K562 (cell line): ENCODE results near the gene INPP5D. TPM values are rescaled to one million over a fixed set of nuclear protein-coding genes. Genes with fewer than 3 reads are reported as not detected.

Source experiments
- ATAC-seq: fragments of 200-7000 bp; cut with Tn5 transposase; 3 replicates; pipeline ENCODE4 v1.9.1; 2020; ENCODE audit warnings: moderate library complexity
- BruUV-seq: library from RNA; stranded (reverse); fragments of 400-500 nt; replicated peaks from 2 replicates; lab custom pipeline; 2021; lab: Mats Ljungman, UMichigan
- CTCF ChIA-PET: fragments of 300-600 bp; formaldehyde crosslinking; extraction: SDS; loops from one replicate; lab custom pipeline; 2021; ENCODE audit warnings: low intra/inter-chr PET ratio; lab: Yijun Ruan, JAX
- POLR2A ChIA-PET: fragments of 300-600, 350-650 bp; sonication (Branson Sonifier 250); formaldehyde crosslinking; extraction: SDS; loops from one replicate; lab custom pipeline; 2021; ENCODE audit warnings: antibody characterized with exemption, inconsistent platforms; lab: Yijun Ruan, JAX
- DNase-seq, 4 experiments: peaks; one replicate each; pipeline versions ENCODE4 v3.0.0 to v3.0.0-alpha.2; 2011 to 2018; ENCODE audit warnings: low spot score in 3 of 4, mixed read lengths in 3 of 4; ENCODE audit errors: extremely low read depth in 1 of 4
- FAIRE-seq: peaks from 2 replicates; lab custom pipeline; 2011; peaks lifted over from hg19 to GRCh38; lab: Jason Lieb, UNC
- H2AFZ ChIP-seq: 2 replicates; pipeline ENCODE4 v1.6.0; 2011; ENCODE audit warnings: low read depth, low read length, control low read depth, inconsistent platforms
- H3K27ac ChIP-seq: fragments of 200-600 bp; 3 replicates; pipeline ENCODE4 v1.8.0; 2011; ENCODE audit warnings: low read depth, mild to moderate bottlenecking, control low read depth, inconsistent platforms, low read length, moderate library complexity, mixed read lengths; ENCODE audit errors: extremely low read depth
- H3K27me3 ChIP-seq, 2 experiments: fragments of 300-600 bp in 1 of 2; 2 replicates in 1 of 2; 3 replicates in 1 of 2; pipeline versions ENCODE4 v1.6.0 to v1.8.0; 2011; ENCODE audit warnings: inconsistent platforms in 2 of 2, low read length in 2 of 2, mild to moderate bottlenecking in 1 of 2, mixed read lengths in 1 of 2, moderate library complexity in 1 of 2; ENCODE audit not compliant: control insufficient read depth in 2 of 2, insufficient read depth in 2 of 2
- H3K36me3 ChIP-seq: fragments of 300-600 bp; 3 replicates; pipeline ENCODE4 v1.8.0; 2011; ENCODE audit warnings: mild to moderate bottlenecking, low read length, inconsistent platforms; ENCODE audit not compliant: control insufficient read depth, insufficient read depth
- H3K4me1 ChIP-seq, 2 experiments: fragments of 200-600 bp in 1 of 2; replicated peaks in 1 of 2; 2 replicates in 1 of 2; 3 replicates in 1 of 2; pipeline versions ENCODE4 v1.5.1 to v1.8.0; 2011; ENCODE audit warnings: inconsistent platforms in 2 of 2, low read length in 2 of 2, mild to moderate bottlenecking in 1 of 2, mixed read lengths in 1 of 2, moderate library complexity in 1 of 2; ENCODE audit not compliant: control insufficient read depth in 2 of 2, insufficient read depth in 2 of 2
- H3K4me2 ChIP-seq: 2 replicates; pipeline ENCODE4 v1.6.1; 2011; ENCODE audit warnings: low read length, control low read depth, inconsistent platforms, mixed read lengths; ENCODE audit not compliant: insufficient read depth
- H3K4me3 ChIP-seq: fragments of 200-600 bp; sonication (generic), shearing (Covaris generic); 2 replicates; pipeline ENCODE4 v1.5.1; 2016; ENCODE audit warnings: control low read depth, inconsistent platforms
- H3K79me2 ChIP-seq: fragments of 200-600 bp; 3 replicates; pipeline ENCODE4 v1.8.0; 2011; ENCODE audit warnings: low read length, inconsistent platforms; ENCODE audit not compliant: control insufficient read depth, insufficient read depth
- H3K9ac ChIP-seq, 2 experiments: 2 replicates each; pipeline versions ENCODE4 v1.6.0 to v1.6.1; 2011; ENCODE audit warnings: low read depth in 2 of 2, low read length in 2 of 2, control low read depth in 1 of 2, inconsistent platforms in 1 of 2, mild to moderate bottlenecking in 1 of 2, mixed read lengths in 1 of 2; ENCODE audit not compliant: insufficient read depth in 1 of 2
- H3K9me1 ChIP-seq: one replicate; pipeline ENCODE4 v1.6.0; 2011; ENCODE audit warnings: inconsistent platforms, mild to moderate bottlenecking, low read length, moderate library complexity; ENCODE audit not compliant: control insufficient read depth, insufficient read depth
- H3K9me3 ChIP-seq: replicated peaks from 2 replicates; pipeline ENCODE4 v1.5.1; 2011; ENCODE audit warnings: low read depth, low read length, inconsistent platforms; ENCODE audit not compliant: control insufficient read depth, insufficient read depth
- H4K20me1 ChIP-seq: replicated peaks from 2 replicates; pipeline ENCODE4 v1.6.1; 2011; ENCODE audit warnings: low read length, inconsistent platforms, mixed read lengths; ENCODE audit not compliant: control insufficient read depth, insufficient read depth
- ARNT ChIP-seq, 2 experiments: fragments of 450-650 bp; IDR thresholded peaks; 2 replicates each; pipeline ENCODE4 v1.6.1; 2016; ENCODE audit warnings: mild to moderate bottlenecking in 1 of 2
- ATF6 ChIP-seq: sonication (generic); formaldehyde crosslinking; IDR thresholded peaks from 2 replicates; pipeline ENCODE4 v1.4.0; 2020; ENCODE audit warnings: mild to moderate bottlenecking, missing genetic modification reagents
- ATF7 ChIP-seq: fragments of 450-650 bp; IDR thresholded peaks from 2 replicates; pipeline ENCODE4 v1.7.1; 2014; ENCODE audit warnings: mild to moderate bottlenecking, moderate library complexity
- CBX3 ChIP-seq, 2 experiments: IDR thresholded peaks; 1 replicate in 1 of 2; 2 replicates in 1 of 2; pipeline ENCODE4 v1.6.1; 2012; ENCODE audit warnings: inconsistent platforms in 2 of 2, low read length in 2 of 2, borderline replicate concordance in 1 of 2, control low read depth in 1 of 2
- CBX8 ChIP-seq: fragments of 200-600 bp; sonication (generic); IDR thresholded peaks from 2 replicates; pipeline ENCODE4 v1.6.1; 2012; ENCODE audit warnings: borderline replicate concordance, mixed run types, low read depth, mild to moderate bottlenecking, moderate library complexity, mixed read lengths, low read length, control low read depth, inconsistent platforms; ENCODE audit not compliant: poor library complexity, severe bottlenecking; ENCODE audit errors: extremely low read depth
- EGR1 ChIP-seq: fragments of 450-650 bp; conservative IDR thresholded peaks from 2 replicates; pipeline ENCODE4 v1.6.1; 2017; ENCODE audit warnings: mild to moderate bottlenecking
- ETV1 ChIP-seq: fragments of 450-650 bp; conservative IDR thresholded peaks from 2 replicates; pipeline ENCODE4 v1.6.1; 2016; ENCODE audit warnings: missing genetic modification characterization, control low read depth, low read depth, missing compliant biosample characterization
- HNRNPH1 ChIP-seq: fragments of 200-400 bp; formaldehyde crosslinking; optimal IDR thresholded peaks from 2 replicates; pipeline ENCODE3; 2017; ENCODE audit warnings: low read depth, mild to moderate bottlenecking, low read length, moderate library complexity
- PATZ1 ChIP-seq: fragments of 250-450 bp; sonication (Bioruptor Pico); IDR thresholded peaks from 2 replicates; pipeline ENCODE4 v1.5.0; 2020; ENCODE audit warnings: mild to moderate bottlenecking, borderline replicate concordance
- THRB ChIP-seq: fragments of 450-650 bp; formaldehyde crosslinking; conservative IDR thresholded peaks from 2 replicates; pipeline ENCODE4 v1.4.0; 2022; ENCODE audit warnings: mild to moderate bottlenecking, missing genetic modification characterization
- TOE1 ChIP-seq, 2 experiments: fragments of 450-650 bp in 1 of 2; sonication (generic) in 1 of 2; formaldehyde crosslinking in 1 of 2; IDR thresholded peaks; 2 replicates each; pipeline versions ENCODE4 v1.7.1 to v1.8.0; 2016 to 2022; ENCODE audit warnings: borderline replicate concordance in 2 of 2, mild to moderate bottlenecking in 2 of 2, antibody characterized with exemption in 1 of 2, inconsistent platforms in 1 of 2, low read depth in 1 of 2, missing genetic modification reagents in 1 of 2, moderate library complexity in 1 of 2
- ZNF778 ChIP-seq: fragments of 450-650 bp; formaldehyde crosslinking; IDR thresholded peaks from 2 replicates; pipeline ENCODE4 v1.4.0; 2020; ENCODE audit warnings: mild to moderate bottlenecking, moderate library complexity
- WGBS: fragments of 100-300 bp; shearing (Covaris generic); methylation state at CpG from one replicate; pipeline ENCODE4 v1.1.6; 2016; ENCODE audit warnings: low coverage, mixed read lengths; ENCODE audit not compliant: insufficient coverage; ENCODE audit errors: missing lambda C conversion rate; 5-methylcytosine and 5-hydroxymethylcytosine counted together
- in situ Hi-C: fragments of 300-500 bp; cut with MboI; formaldehyde crosslinking; loops from 4 replicates; pipeline ENCODE4 v1.15.0; 2018; ENCODE audit warnings: inconsistent platforms, mixed read lengths
- intact Hi-C: fragments of 100-400 bp; cut with micrococcal nuclease; formaldehyde crosslinking; loops from 2 replicates; pipeline ENCODE4 v1.14.2; 2022
- polyA plus RNA-seq, 8 experiments: library from polyadenylated mRNA; depleted of rRNA in 4 of 8; stranded (reverse) in 5 of 8; unstranded in 3 of 8; fragments of >200 nt; fragmentation: Nextera tagmentation in 2 of 8; fragmentation: Illumina TruSeq in 1 of 8; extraction: Ambion mirVana in 2 of 8; extraction: Trizol in 1 of 8; gene quantifications; 2 replicates each; pipeline versions ENCODE4 v1.2.1 to v1.2.3, GENCODE V29; 2011 to 2014; ENCODE audit warnings: inconsistent platforms in 1 of 8, missing spikeins in 1 of 8
- total RNA-seq, 7 experiments: library from RNA; depleted of rRNA in 6 of 7; stranded (reverse); fragments of >200 nt in 6 of 7; fragmentation: Illumina TruSeq in 2 of 7; extraction: Trizol in 2 of 7; gene quantifications; 2 replicates each; pipeline versions ENCODE4 v1.2.1 to v1.2.3, GENCODE V29; 2011 to 2021; ENCODE audit warnings: low replicate concordance in 1 of 7

INPP5D gene
- total and polyA plus RNA-seq, 9 of the 15 experiments (the other 6 are each of a cell fraction or from before 2014, with no cell fraction given): 0.55 to 6.2 (median 2.2) TPM

- H3K79me2 ChIP-seq: no peaks in the 10 kb centered on the region
- POLR2A ChIA-PET: interaction anchor here (1.5 kb wide), 1 partner anchor 13 kb away, joined by 4 read pairs; no protein-coding TSS in a partner anchor
These were observed 57.9 kb downstream of the INPP5D start for GRCh38 chr2:233117811-233118647.

More at GRCh38 chr2:233117811-233118647, 57.9 kb downstream of the INPP5D start:
- FAIRE-seq: no peak
- H3K4me2 ChIP-seq: no peak overlapping the region
- DNase-seq: no peak
- BruUV-seq: no TSS peak
- H2AFZ ChIP-seq: no peak overlapping the region
- ATAC-seq: no peak; the same call in 2 of the 3 replicates
- WGBS: 71% methylated on average over 10 of the region's 12 CpGs
- TF ChIP-seq CBX8: no peak
- no peak for TF ChIP-seq PATZ1 (CRISPR knock-in tag)
- no peak for TF ChIP-seq TOE1 (IDR thresholded peaks at IDR 0.05; ENCODE audit: borderline replicate concordance)
- no peak for TF ChIP-seq TOE1 (CRISPR knock-in tag; IDR thresholded peaks at IDR 0.05; ENCODE audit: borderline replicate concordance, low read depth)
- TF ChIP-seq THRB (CRISPR knock-in tag): no peak
- no peak for TF ChIP-seq ETV1 (tag)
- no peak for TF ChIP-seq ATF7
- TF ChIP-seq ARNT (IDR thresholded peaks at IDR 0.05): no peak
- no peak for TF ChIP-seq EGR1
- TF ChIP-seq ATF6: no peak
- no peak for TF ChIP-seq HNRNPH1
- no peak for TF ChIP-seq CBX3 (IDR thresholded peaks at IDR 0.05; ENCODE audit: borderline replicate concordance in 1 of 2, low read length in 2 of 2)
- TF ChIP-seq ZNF778: no peak
- H3K4me1 ChIP-seq: peaks cover 0 to 13% of the 10 kb centered on the region in 2 experiments; a peak in 2 of 5 replicates
- H3K4me3 ChIP-seq: no peak overlapping the region
- CTCF ChIA-PET: no interaction called here
- in situ Hi-C loops (no loop called here), intact Hi-C loops (no loop called here)
- H3K9ac ChIP-seq: peak overlapping the region in 1 of 2 experiments; percentile 45; a peak in 2 of 4 replicates
- no peaks in the 10 kb centered on the region for H3K9me3 ChIP-seq
- H4K20me1 ChIP-seq: no peaks in the 10 kb centered on the region
- no peaks in the 10 kb centered on the region for H3K36me3 ChIP-seq
- no peaks in the 10 kb centered on the region for H3K27me3 ChIP-seq
- no peaks in the 10 kb centered on the region for H3K9me1 ChIP-seq
- H3K27ac ChIP-seq: no peak overlapping the region
